HCT116 (cell line): ENCODE results near the gene PSMG3. TPM values are rescaled to one million over a fixed set of nuclear protein-coding genes. Genes with fewer than 3 reads are reported as not detected.

Source experiments
- ATAC-seq: fragments of 200-7000 bp; cut with Tn5 transposase; 2 replicates; pipeline ENCODE4 v1.9.1; 2020; ENCODE audit warnings: mild to moderate bottlenecking, moderate library complexity
- BruUV-seq: library from RNA; stranded (reverse); fragments of 400-500 nt; replicated peaks from 2 replicates; lab custom pipeline; 2021; lab: Mats Ljungman, UMichigan
- CTCF ChIA-PET: fragments of 300-600 bp; sonication (Branson Sonifier 250); formaldehyde crosslinking; loops from one replicate; lab custom pipeline; 2021; ENCODE audit warnings: antibody characterized with exemption; lab: Charles Lee
- POLR2A ChIA-PET: fragments of 300-600, 350-600 bp; sonication (Branson Sonifier 250); formaldehyde crosslinking; loops from one replicate; lab custom pipeline; 2021; ENCODE audit warnings: antibody characterized with exemption; lab: Charles Lee
- RAD21 ChIA-PET, 2 experiments: fragments of 300-600 bp; sonication (Branson Sonifier 250); formaldehyde crosslinking; loops; one replicate each; lab custom pipeline; 2023; ENCODE audit warnings: low total read pairs in 2 of 2; ENCODE audit not compliant: uncharacterized antibody in 2 of 2, unreplicated experiment in 2 of 2, low non-redundant PET in 1 of 2; lab: Charles Lee
- DNase-seq: peaks from one replicate; pipeline ENCODE4 v3.0.0-alpha.2; 2010; ENCODE audit warnings: low read depth, low spot score
- H2AFZ ChIP-seq: fragments of 200-600 bp; shearing (Covaris generic), sonication (generic); 2 replicates; pipeline ENCODE4 v1.6.1; 2017; ENCODE audit warnings: low read depth, mixed run types, mixed read lengths, antibody characterized with exemption, low read length; ENCODE audit not compliant: poor library complexity, severe bottlenecking
- H3K27ac ChIP-seq: 2 replicates; pipeline ENCODE4 v1.5.1; 2012; ENCODE audit warnings: low read depth, low read length
- H3K27me3 ChIP-seq: fragments of 200-600 bp; sonication (generic); 2 replicates; pipeline ENCODE4 v1.6.1; 2016; ENCODE audit warnings: mixed run types, low read length, mixed read lengths; ENCODE audit not compliant: insufficient read depth
- H3K36me3 ChIP-seq, 2 experiments: fragments of 200-500 bp in 1 of 2; fragments of 200-600 bp in 1 of 2; sonication (Bioruptor generic) in 1 of 2; sonication (generic) in 1 of 2; 2 replicates each; pipeline versions ENCODE4 v1.5.1 to v1.6.1; 2014 to 2016; ENCODE audit warnings: low read length in 2 of 2, inconsistent platforms in 1 of 2, mixed read lengths in 1 of 2, mixed run types in 1 of 2; ENCODE audit not compliant: insufficient read depth in 2 of 2, control insufficient read depth in 1 of 2
- H3K4me1 ChIP-seq, 2 experiments: fragments of 200-600 bp in 1 of 2; sonication (generic) in 1 of 2; 2 replicates each; pipeline versions ENCODE4 v1.5.1 to v1.6.1; 2012 to 2017; ENCODE audit warnings: low read length in 2 of 2, inconsistent platforms in 1 of 2, mild to moderate bottlenecking in 1 of 2, mixed read lengths in 1 of 2, mixed run types in 1 of 2, moderate library complexity in 1 of 2; ENCODE audit not compliant: insufficient read depth in 2 of 2, control insufficient read depth in 1 of 2
- H3K4me2 ChIP-seq: fragments of 200-600 bp; sonication (generic); 2 replicates; pipeline ENCODE4 v1.6.1; 2017; ENCODE audit warnings: mixed run types, low read length, mixed read lengths
- H3K4me3 ChIP-seq, 2 experiments: fragments of 200-600 bp in 1 of 2; sonication (generic) in 1 of 2; replicated peaks in 1 of 2; 2 replicates each; pipeline ENCODE4 v1.5.1; 2011 to 2016; ENCODE audit warnings: low read length in 2 of 2, control low read depth in 1 of 2, low read depth in 1 of 2, mild to moderate bottlenecking in 1 of 2, mixed read lengths in 1 of 2, mixed run types in 1 of 2
- H3K79me2 ChIP-seq: fragments of 200-600 bp; sonication (generic); 2 replicates; pipeline ENCODE4 v1.6.1; 2017; ENCODE audit warnings: mild to moderate bottlenecking, mixed run types, low read length, moderate library complexity, mixed read lengths; ENCODE audit not compliant: insufficient read depth
- H3K9ac ChIP-seq: fragments of 200-600 bp; sonication (generic); 2 replicates; pipeline ENCODE4 v1.6.1; 2016; ENCODE audit warnings: low read length, mixed read lengths
- H3K9me2 ChIP-seq: fragments of 200-600 bp; sonication (generic), shearing (Covaris generic); 2 replicates; pipeline ENCODE4 v1.6.1; 2017; ENCODE audit warnings: mixed run types, mild to moderate bottlenecking, moderate library complexity; ENCODE audit not compliant: insufficient read depth
- H3K9me3 ChIP-seq, 2 experiments: fragments of 200-500 bp in 1 of 2; fragments of 200-600 bp in 1 of 2; sonication (Bioruptor generic) in 1 of 2; sonication (generic) in 1 of 2; 2 replicates each; pipeline ENCODE4 v1.6.1; 2014 to 2017; ENCODE audit warnings: low read length in 2 of 2, mixed read lengths in 2 of 2, inconsistent platforms in 1 of 2, low read depth in 1 of 2, mild to moderate bottlenecking in 1 of 2, mixed run types in 1 of 2, moderate library complexity in 1 of 2; ENCODE audit not compliant: control insufficient read depth in 1 of 2, insufficient read depth in 1 of 2
- H4K20me1 ChIP-seq: fragments of 200-600 bp; sonication (generic), shearing (Covaris generic); 2 replicates; pipeline ENCODE4 v1.6.1; 2017; ENCODE audit warnings: mixed run types, mild to moderate bottlenecking, moderate library complexity; ENCODE audit not compliant: insufficient read depth
- CTCF ChIP-seq, 3 experiments: fragments of 200-600 bp in 1 of 3; sonication (generic) in 1 of 3; IDR thresholded peaks in 2 of 3; conservative IDR thresholded peaks in 1 of 3; 2 replicates each; pipeline ENCODE4 v1.5.1; 2012 to 2017; ENCODE audit warnings: low read depth in 2 of 3, low read length in 2 of 3, antibody characterized with exemption in 1 of 3, borderline replicate concordance in 1 of 3, control low read depth in 1 of 3, mild to moderate bottlenecking in 1 of 3, mixed read lengths in 1 of 3, mixed run types in 1 of 3, moderate library complexity in 1 of 3; ENCODE audit not compliant: insufficient read depth in 1 of 3
- ELF1 ChIP-seq: IDR thresholded peaks from 2 replicates; pipeline ENCODE4 v1.6.1; 2012; ENCODE audit warnings: low read depth, borderline replicate concordance
- EZH2 ChIP-seq: fragments of 200-600 bp; sonication (generic); IDR thresholded peaks from 2 replicates; pipeline ENCODE4 v1.6.1; 2017; ENCODE audit warnings: antibody characterized with exemption, mixed run types
- JUND ChIP-seq: IDR thresholded peaks from 2 replicates; pipeline ENCODE4 v1.6.1; 2012
- POLR2A ChIP-seq: IDR thresholded peaks from 2 replicates; pipeline ENCODE4 v1.7.0; 2011; ENCODE audit warnings: borderline replicate concordance; ENCODE audit not compliant: insufficient read depth, insufficient read length; ENCODE audit errors: extremely low read depth
- POLR2AphosphoS5 ChIP-seq: IDR thresholded peaks from 2 replicates; pipeline ENCODE4 v1.6.1; 2011; ENCODE audit warnings: mild to moderate bottlenecking, low read depth, low read length, moderate library complexity
- RAD21 ChIP-seq: IDR thresholded peaks from 2 replicates; pipeline ENCODE4 v1.6.1; 2012; ENCODE audit warnings: low read depth, mild to moderate bottlenecking
- SIN3A ChIP-seq: IDR thresholded peaks from 2 replicates; pipeline ENCODE4 v1.6.1; 2012; ENCODE audit warnings: low read depth
- SP1 ChIP-seq: IDR thresholded peaks from 2 replicates; pipeline ENCODE4 v1.6.1; 2012; ENCODE audit warnings: low read depth
- TCF7L2 ChIP-seq: IDR thresholded peaks from 2 replicates; pipeline ENCODE4 v1.7.0; 2011; ENCODE audit warnings: borderline replicate concordance, inconsistent platforms; ENCODE audit not compliant: insufficient read depth, insufficient read length; ENCODE audit errors: extremely low read depth
- YY1 ChIP-seq: IDR thresholded peaks from 2 replicates; pipeline ENCODE4 v1.6.1; 2011; ENCODE audit warnings: low read length, low read depth, moderate library complexity, mild to moderate bottlenecking; ENCODE audit not compliant: insufficient replicate concordance; ENCODE audit errors: extremely low read depth
- ZFX ChIP-seq: fragments of 450-650 bp; IDR thresholded peaks from 2 replicates; pipeline ENCODE4 v1.6.1; 2017
- ZNF274 ChIP-seq: fragments of 200-500 bp; sonication (Bioruptor generic); IDR thresholded peaks from 2 replicates; pipeline ENCODE4 v1.6.1; 2014; ENCODE audit warnings: mild to moderate bottlenecking, low read depth, low read length, inconsistent platforms
- intact Hi-C: fragments of 100-400 bp; cut with micrococcal nuclease; formaldehyde crosslinking; loops from 2 replicates; pipeline ENCODE4 v1.10.0; 2022
- total RNA-seq: library from RNA; stranded (reverse); gene quantifications from one replicate; pipeline ENCODE4 v1.2.1, GENCODE V29; 2021; ENCODE audit not compliant: unreplicated experiment
- TF ChIP-seq, protein P1 (sequence below): IDR thresholded peaks from 2 replicates; pipeline ENCODE4 v1.6.1; 2012; ENCODE audit warnings: low read depth

Gene PSMG3
- total RNA-seq, 1 experiment from 2014 or later: 60.9 TPM

DNA sequence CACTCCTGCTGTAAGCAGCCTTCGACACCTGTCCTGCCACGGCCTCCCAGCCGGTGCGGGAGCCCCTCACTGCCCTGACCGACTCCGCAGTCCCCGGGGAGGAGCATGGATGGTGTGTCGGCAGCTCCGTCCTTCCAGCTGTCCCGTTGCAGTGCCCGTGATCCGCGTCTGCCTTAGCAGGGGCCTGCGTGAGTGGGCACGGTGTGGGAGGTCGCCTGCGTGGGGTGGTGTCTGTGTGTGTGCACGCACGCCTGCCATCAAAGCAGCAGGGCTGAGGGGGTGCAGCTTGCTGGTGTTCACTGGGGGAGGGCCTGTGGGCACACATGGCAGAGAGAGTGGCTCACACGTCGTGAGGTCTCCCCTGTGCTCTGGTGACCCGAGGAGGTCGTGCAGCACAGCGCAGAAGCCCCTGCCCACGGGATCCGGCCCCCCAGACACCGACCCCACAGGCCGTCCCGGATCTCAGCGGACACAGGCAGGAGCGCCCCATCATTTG, 29.0 kb downstream of the PSMG3 start (continued):
- TF ChIP-seq, protein P1, sequence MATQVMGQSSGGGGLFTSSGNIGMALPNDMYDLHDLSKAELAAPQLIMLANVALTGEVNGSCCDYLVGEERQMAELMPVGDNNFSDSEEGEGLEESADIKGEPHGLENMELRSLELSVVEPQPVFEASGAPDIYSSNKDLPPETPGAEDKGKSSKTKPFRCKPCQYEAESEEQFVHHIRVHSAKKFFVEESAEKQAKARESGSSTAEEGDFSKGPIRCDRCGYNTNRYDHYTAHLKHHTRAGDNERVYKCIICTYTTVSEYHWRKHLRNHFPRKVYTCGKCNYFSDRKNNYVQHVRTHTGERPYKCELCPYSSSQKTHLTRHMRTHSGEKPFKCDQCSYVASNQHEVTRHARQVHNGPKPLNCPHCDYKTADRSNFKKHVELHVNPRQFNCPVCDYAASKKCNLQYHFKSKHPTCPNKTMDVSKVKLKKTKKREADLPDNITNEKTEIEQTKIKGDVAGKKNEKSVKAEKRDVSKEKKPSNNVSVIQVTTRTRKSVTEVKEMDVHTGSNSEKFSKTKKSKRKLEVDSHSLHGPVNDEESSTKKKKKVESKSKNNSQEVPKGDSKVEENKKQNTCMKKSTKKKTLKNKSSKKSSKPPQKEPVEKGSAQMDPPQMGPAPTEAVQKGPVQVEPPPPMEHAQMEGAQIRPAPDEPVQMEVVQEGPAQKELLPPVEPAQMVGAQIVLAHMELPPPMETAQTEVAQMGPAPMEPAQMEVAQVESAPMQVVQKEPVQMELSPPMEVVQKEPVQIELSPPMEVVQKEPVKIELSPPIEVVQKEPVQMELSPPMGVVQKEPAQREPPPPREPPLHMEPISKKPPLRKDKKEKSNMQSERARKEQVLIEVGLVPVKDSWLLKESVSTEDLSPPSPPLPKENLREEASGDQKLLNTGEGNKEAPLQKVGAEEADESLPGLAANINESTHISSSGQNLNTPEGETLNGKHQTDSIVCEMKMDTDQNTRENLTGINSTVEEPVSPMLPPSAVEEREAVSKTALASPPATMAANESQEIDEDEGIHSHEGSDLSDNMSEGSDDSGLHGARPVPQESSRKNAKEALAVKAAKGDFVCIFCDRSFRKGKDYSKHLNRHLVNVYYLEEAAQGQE: no peak
- TF ChIP-seq ELF1: no peak
- no peak for TF ChIP-seq SP1
- no peak for TF ChIP-seq YY1
- TF ChIP-seq ZNF274: no peak
- no peak for TF ChIP-seq ZFX

DNA sequence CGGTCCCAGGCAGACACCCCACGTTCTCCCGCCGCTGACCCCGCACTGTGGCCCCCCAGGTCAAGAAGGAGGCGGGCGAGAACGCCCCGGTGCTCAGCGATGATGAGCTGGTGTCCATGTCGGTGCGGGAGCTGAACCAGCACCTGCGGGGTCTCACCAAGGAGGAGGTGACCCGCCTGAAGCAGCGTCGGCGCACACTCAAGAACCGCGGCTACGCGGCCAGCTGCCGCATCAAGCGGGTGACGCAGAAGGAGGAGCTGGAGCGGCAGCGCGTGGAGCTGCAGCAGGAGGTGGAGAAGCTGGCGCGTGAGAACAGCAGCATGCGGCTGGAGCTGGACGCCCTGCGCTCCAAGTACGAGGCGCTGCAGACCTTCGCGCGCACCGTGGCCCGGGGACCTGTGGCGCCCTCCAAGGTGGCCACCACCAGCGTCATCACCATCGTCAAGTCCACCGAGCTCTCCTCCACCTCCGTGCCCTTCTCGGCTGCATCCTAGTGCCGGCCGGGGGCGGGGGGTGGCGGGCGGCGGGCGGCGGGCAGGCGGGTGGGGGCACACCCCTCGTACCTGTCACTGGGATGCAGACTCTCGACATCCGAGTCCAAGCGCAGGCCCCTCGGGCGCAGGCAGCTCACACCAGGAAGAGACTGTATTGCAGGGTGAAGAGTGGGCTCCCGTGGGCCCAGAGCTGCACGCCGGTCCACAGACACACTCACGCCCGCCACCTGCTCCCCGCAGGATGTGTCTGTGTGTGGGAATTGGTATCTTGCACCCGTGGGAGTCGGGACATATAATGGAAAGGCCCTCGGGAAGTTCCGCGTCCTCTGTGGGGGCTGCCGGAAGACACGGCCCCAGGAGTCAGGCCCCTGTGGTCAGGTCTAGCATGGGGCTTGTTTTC, 29.7 kb downstream of the PSMG3 start:
- Histone ChIP-seq H3K9me2 (no peaks in the 10 kb centered on the region), H3K9ac (no peak overlapping the region), H2AFZ (no peak overlapping the region), H3K4me3 (no peak overlapping the region), H3K4me2 (no peak overlapping the region), H3K9me3 (no peaks in the 10 kb centered on the region), H3K36me3 (peaks cover 9 to 25% of the 10 kb centered on the region in 2 experiments; a peak in 3 of 4 replicates), H3K79me2 (peaks cover 49% of the 10 kb centered on the region), H4K20me1 (no peaks in the 10 kb centered on the region; the same call in 1 of the 2 replicates), H3K27ac (no peak overlapping the region), H3K4me1 (peaks cover 25 to 30% of the 10 kb centered on the region in 2 experiments), H3K27me3 (no peaks in the 10 kb centered on the region)
- DNase-seq (no peak), ATAC-seq (no peak)
- BruUV-seq: no TSS peak
- CTCF ChIA-PET: no interaction called here
- RAD21 ChIA-PET: interaction anchor here in 1 of 2 experiments (0.5 kb wide), 1 partner anchor 1091 kb away, joined by 3 read pairs; no protein-coding TSS in a partner anchor
- intact Hi-C loops: no loop called here
- POLR2A ChIA-PET: no interaction called here
- TF ChIP-seq CTCF (IDR thresholded peaks at IDR 0.05 in 2 of 3, conservative IDR thresholded peaks at IDR 0.05 in 1 of 3; ENCODE audit: borderline replicate concordance in 1 of 3, insufficient read depth in 1 of 3, low read depth in 2 of 3, low read length in 2 of 3) (no peak), RAD21 (no peak), EZH2 (no peak), TCF7L2 (no peak), POLR2A (no peak), SIN3A (no peak), YY1 (no peak), ELF1 (no peak), JUND (no peak), POLR2AphosphoS5 (no peak)
- TF ChIP-seq, protein P1: no peak
